HTR-8/SVneo (cell line): Measurements from ENCODE around the gene PC.

Source experiments
- DNase-seq: peaks from one replicate; pipeline ENCODE4 v3.0.0; 2011; ENCODE audit warnings: low spot score, mixed read lengths; ENCODE audit not compliant: insufficient read length
- FAIRE-seq: peaks from 2 replicates; lab custom pipeline; 2011; peaks lifted over from hg19 to GRCh38; lab: Jason Lieb, UNC

Gene PC

DNA sequence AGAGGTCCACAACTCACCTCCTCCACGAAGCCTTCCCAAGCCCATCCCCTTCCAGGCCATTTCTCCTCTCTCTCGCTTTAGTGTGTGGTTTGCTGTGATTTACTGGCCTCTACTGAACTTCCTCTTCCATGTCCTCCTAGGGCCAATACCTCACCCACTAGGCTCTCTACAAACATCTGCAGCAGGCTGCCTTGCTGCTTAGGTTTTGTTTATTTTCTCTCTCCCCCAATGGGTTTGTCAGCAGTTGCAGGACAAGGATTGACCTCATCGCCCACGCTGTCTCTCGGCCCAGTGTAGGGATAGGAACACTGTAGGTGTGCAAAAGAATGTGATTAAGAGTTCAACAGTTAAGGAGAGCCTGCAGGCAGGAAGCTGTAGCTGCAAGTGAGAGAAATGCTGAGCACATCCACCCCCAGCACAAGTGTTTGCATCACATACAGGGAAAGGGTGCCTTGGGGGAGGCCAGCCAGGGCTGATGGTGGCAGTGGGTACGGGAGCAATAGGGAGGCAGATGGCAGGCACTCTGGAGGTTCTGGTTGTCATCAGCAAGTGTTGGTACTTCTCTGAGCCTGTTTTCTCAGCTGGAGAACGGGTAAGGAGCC lies 1.4 kb downstream of the PC start:
- DNase-seq = no peak

DNA sequence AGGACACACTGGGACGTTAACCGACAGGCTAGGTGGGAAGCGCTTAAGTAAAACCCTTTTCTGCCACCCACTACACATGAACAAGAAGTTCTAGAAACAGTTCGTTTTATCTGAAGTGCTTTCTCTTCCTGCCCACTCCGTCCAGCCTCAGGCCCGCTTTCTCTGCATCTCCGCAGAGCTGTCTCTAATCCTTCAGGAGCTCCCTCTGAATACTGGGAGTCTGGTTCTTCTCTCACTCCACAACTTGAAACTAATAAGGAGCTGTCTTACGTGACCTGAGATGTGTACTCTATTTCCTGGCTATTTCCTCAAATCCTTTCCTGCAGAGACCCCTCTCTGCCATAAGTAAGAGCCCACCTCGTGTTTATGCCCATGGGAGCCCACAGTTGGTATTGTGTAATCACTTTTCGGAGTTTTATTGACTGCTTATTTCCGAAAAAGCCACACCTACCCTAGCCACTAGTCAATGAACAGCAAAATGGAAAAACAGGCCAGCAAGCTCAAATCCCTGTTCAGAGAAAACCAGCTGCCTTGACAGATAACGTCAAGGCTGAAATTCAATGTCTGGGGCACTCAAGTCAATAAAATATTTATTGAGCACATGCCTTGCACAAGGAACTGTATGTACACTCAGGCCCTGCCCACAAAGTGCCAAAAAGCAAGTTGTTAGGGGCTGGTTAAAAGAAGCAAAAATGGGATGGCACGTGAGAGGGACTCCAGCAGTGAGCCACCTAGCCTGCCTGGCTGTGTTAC lies 4.9 kb downstream of the PC start:
- DNase-seq = no peak
- FAIRE-seq = no peak

More for the DNA sequence above, 1.4 kb downstream of the PC start:
- FAIRE-seq = no peak

DNA sequence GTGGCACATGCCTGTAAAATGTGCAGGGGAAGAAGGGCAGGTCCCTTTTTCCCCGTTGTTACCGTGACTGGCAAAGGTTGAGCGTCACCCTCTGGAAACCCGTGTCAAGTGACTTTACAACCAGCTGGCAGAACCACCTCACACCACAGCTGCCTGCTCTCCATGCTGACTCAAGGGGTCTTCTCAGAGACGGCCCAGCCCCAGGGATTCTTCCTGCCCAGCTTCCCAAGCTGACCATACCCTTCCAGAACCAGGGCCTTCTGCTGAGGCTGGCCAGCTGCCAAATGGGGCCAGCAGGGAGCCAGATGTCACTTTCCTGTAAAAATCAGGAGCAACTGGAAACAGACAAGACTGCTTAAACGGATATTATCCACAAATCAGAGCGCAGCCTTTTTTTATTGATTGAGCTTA lies 6.3 kb downstream of the PC start:
- FAIRE-seq = no peak

DNA sequence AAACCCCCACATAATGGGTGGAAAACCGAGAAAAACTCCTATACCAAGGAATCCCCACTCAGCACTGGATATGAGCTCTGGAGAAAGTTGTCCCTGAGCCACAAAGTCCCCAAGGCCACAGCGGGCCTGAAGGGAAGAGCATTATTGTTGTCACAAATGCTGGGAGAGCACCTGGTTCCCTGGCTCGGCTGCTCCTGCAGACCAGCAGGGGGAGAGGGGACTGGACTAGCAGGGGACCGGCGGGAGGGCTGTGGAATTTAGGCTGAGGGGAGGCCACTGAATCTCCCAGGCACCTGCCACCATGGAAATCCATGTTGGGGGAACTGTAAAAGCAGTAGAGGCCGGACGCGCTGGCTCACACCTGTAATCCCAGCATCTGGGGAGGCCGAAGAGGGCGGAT lies 7.0 kb downstream of the PC start:
- FAIRE-seq (no peak), DNase-seq (no peak)

More for the DNA sequence above, 6.3 kb downstream of the PC start:
- DNase-seq = no peak

DNA sequence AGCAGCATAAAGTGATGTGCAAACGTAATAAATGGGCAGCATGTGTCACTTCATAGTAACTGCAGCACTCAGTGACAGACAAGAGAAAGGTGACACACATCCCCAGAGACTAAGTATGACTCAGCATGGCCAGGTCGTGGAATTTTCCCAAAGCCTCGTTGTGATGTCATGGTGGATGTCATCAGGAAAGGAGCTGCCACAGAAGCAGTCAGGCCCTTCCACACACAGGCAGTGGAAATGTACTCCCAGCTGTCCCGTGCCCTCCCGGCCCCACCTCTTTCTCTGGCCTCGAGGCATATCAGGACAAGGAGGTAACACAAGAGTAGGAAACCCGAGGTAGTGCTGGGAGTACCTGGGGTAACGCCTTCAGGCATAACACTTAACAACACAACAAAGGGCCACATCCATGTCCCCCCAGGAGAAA lies 8.1 kb downstream of the PC start:
- DNase-seq (peak; percentile 70), FAIRE-seq (no peak)

DNA sequence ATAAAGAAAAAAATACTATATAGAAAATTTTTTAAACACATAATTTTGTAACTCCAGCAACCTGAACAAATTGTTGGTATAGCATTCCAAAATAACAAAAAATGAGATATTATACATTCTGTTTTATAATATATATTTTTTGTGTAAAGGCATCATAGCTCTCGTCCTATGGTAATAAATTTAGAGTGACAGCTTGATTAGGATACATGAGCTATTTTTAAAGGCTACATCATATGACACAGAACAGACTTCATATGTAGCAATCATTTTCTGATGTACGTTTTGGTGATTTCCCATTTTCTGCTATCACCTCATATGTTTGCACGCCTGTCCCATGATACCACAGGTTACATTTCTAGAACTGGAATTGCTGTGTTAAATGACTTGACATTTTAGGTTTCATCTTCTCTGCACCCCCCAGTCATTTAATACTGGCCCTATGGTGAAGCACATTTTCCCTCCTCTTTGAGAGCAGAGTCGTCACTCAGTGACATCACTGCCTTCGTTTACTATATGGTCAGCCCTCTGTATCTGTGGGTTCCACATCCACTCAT lies 19.5 kb downstream of the PC start:
- no peak for DNase-seq
- no peak for FAIRE-seq

DNA sequence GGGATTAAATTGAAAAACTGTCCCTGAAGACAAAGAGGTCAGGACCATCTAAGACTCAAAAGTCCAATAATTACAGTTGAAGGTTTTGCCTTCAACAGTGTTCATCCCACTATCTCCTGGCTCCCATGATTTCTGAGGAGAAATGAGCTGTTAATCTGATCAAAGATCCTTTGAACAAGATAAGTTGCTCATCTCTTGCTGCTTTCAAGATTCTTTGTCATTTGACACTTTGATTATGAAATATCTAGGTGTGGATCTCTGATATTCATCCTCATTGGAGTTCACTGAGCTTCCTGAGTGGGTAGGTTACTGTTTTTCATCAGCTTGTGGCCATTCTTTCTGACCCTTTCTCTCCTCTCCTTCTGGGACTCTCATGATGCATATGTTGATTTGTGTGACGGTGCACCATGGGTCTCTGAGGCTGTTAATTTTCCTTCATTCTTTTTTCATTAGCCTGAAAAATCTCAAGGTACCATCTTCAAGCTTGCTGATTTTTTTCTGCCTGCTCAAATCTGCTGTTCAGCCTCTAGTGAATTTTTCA lies 20.9 kb downstream of the PC start:
- DNase-seq (no peak), FAIRE-seq (no peak)

DNA sequence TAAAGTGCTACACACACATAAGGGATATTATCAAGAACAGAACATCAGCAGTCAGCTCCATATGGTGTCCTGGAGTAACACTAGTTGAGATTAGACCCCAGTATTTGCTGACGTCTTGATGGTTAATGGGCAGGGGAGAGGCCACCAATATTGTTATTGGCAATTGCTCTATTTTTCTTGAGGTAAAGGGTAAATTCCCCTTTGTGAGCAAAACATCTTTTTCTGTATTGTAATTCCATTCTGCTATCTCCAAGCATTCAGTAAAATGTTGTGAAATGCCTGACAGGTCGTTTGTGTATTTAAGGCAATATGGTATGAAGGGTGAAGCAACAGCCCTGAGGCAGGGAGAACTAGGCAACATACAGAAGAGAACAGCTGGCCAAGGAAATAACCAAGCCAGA lies 21.9 kb downstream of the PC start:
- FAIRE-seq (no peak), DNase-seq (no peak)

DNA sequence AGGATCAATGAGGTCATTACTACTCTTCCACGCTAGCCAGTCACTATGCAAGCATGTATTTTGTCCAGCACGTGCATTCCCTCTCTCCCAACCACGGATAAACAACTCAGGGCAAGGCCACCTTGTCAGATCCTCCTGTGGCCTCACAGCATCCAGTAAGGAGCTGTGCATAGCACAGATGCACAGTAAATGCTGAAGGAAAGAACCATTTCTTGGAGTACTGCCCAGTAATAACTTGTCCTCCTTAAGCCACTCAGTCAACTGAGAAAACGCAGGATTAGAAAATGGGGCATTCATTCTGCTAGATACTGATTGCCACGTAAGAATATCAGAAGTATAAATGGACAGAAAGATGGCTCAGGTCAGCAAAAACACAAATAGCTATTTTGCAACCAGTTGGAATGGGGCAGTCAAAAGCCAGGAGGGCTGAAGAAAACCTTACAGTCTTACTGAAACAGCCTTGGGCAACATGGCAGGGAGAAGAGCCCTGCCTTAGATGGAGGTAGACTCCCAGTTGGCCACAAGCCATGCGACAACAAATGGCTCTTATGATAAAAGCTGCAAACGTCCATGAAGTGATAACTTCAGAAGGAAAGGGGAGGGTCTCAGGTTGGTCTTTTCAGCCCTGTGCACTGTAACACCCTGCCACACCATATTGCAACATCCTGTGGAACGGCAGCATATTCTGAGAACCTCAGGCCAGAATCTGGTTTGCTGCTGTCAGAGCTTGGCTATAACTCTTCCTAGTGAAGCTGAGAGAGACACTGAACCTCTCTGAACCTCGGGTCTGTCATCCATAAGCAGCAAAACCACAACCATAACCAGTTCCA lies 23.0 kb downstream of the PC start:
- FAIRE-seq (no peak), DNase-seq (no peak)

DNA sequence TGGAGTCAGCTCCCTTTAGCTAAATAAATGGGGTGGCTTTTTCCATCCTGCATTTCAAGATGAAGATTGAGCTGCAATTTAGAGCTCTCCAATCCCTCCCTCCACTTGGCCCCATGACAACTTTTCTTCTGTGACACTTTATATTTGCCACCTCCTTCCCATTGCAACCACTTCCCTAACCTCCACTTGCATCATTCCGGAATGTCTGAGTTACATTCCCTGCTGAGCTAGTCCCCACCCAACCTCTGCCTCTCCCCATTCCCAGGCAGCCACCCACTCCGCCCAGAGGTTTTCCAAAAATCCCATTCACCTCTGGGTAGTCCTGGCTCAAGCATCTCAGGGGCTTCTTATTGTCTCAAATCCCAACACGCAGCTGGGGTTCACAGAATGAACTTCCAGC lies 24.7 kb downstream of the PC start:
- DNase-seq (no peak), FAIRE-seq (no peak)

DNA sequence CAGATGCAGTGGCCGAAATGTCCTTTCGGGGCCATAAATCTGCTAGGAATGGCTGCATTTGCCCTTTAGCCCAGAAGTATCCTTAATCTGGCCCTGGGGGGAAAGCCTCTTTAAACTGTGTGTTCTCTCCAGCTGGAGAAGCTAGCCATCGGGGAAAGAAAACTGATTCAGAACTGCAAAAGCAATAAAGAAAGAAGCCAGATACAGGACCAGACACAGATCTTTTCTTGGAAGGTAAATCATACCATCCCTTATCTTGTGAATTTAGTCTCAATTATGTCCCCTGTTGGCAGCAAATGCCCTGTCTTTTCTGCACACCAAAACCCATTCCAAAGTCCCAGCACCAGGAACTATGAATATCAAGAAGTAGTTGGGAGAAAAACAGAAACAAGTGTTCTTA lies 25.6 kb downstream of the PC start:
- DNase-seq (no peak), FAIRE-seq (no peak)

DNA sequence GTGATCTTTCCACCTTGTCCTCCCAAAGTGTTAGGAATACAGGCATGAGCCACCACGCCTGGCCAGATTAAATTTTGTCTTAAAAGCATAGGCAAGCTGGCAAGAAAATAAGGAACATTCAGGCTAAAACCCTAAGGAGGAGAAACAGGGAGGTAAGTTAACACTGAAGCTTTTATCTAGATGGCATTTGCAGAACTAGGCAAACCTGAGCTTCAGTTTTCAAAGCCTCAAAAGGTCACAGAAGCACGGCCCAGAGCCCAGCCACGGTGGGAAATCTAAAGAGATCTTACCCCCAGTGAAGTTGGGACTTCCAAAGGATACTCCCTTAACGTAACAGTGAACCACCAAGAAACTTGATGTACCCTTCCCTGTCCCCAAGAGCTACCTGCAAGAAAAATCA lies 28.4 kb downstream of the PC start:
- FAIRE-seq = no peak
- DNase-seq = no peak

DNA sequence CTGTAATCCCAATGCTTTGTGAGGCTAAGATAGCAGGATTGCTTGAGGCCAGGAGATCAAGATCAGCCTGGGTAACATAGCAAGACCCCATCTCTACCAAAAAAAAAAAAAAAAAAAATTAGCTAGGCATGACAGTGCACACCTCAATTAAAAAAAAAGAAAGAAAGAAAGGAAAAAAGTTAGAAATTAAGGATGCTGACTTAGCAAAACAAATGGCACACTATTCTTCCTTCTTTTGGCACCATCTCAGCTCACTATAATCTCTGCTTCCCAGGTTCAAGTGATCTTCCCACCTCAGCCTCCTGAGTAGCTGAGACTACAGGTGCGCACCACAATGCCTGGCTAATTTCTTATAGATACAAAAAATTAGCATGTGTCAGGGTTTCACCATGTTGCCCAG lies 33.9 kb downstream of the PC start:
- DNase-seq (no peak), FAIRE-seq (no peak)

DNA sequence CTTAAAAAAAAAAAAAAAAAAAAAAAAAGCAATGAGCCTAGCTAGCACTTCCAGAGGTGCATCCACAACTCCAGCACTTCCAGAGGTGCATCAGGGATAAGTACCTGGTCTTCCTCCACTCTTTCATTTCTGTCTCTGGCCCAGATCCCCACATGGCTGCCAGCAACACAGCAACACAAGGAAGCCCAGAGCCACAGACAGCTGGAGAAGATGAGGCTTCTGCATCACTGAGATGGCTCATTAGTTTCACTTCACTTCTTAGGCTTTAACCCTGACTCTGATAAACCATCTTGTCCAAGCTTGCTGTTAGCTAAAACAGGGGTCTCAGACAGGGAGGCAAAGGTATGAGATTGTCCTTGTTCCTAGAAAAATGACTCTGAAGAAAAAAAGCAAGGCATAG lies 35.6 kb downstream of the PC start:
- DNase-seq (no peak), FAIRE-seq (no peak)

DNA sequence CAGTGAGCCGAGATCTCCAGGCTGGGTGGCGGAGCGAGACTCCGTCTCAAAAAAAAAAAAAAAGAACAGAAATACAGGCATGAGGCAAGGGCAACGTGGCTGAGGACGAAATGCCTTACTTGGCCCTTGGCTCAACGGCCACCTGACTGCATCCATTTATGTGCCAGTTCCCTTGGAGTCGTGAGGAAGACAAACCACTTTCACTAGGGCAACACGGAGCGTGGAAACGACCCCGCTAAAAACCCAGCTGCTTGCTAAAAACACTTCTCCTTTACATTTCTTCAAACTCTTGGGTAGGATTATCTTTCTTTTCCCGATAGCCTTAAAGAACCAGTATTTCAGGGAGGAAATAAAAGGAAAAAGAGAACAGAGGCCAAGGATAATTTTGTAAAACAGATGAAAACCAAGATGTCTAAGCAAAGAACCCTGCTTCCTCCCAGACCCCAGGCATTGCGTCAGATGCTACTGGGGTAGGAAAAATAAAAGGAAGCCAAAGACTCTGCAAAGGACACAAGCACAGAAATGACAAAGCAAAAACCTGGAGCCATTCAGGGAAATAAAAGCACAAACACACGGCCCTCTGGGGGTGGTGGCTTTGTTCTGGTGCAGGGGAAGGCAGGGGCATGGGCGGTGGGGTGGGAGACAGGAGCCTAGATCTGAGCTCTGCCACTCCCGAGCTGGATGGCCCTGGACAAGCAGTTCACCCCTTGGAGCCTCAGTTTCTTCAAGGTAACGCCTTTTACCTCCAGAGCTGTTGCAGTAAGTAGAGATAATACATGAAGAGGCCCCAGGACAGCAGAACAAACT lies 37.0 kb downstream of the PC start:
- DNase-seq (no peak), FAIRE-seq (no peak)

DNA sequence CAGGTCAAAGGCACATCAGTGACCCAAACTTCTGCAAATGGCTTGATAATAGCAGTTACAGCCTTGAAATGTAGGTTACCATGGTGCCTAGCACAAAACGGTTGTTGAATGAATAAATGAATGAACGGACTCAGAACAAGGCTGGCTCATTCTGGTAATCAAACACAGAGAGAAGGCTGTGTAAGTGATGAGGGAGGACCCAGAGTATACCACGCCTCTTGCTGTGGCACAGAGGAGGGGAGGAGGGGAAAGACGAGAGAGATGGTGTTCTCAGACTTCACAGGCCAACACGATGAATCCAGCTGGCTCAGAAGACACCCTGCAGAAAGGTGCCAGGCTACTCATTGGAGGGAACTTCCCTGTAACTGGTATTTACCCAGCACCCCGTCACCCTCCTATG lies 38.3 kb downstream of the PC start:
- DNase-seq (no peak), FAIRE-seq (no peak)

DNA sequence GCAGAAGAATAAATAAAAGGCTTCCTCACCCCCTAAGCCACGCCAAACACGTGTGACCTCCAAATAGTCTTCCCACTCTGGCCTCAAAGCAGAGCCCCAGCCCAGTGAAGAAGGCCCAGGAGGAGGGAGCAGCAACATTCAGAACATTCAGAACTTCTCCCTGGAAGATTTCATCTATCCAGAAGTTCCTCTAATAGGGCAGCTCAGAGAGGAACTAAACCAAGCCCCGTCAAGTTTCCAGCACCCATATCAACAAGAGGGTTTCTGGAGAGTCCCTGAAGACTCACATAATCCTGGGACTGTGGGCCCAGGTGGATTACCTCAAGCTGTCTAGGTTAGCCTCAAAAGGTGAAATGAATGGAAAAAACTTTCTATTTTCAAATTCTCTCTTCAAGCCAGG lies 39.4 kb downstream of the PC start:
- FAIRE-seq = no peak
- no peak for DNase-seq

DNA sequence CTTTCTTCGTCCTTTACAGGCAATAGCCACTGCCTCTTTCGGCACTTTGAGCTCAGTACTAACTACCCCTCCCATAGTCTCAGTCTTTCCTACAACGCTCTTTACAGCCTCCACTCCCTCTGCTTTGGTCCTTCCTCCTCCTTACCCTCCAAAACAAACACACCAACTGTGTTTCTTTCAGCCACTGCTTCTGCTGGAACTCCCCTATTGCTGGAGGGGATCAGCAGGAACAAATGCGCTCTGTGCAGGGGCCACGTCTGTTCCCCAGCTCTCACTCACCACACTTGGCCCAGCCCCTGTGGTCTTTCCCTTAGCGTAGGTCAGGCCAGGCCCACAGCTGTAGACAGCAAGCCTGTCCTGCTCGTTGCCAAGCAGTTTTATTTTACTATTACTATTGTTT lies 42.3 kb downstream of the PC start:
- FAIRE-seq = no peak
- no peak for DNase-seq

DNA sequence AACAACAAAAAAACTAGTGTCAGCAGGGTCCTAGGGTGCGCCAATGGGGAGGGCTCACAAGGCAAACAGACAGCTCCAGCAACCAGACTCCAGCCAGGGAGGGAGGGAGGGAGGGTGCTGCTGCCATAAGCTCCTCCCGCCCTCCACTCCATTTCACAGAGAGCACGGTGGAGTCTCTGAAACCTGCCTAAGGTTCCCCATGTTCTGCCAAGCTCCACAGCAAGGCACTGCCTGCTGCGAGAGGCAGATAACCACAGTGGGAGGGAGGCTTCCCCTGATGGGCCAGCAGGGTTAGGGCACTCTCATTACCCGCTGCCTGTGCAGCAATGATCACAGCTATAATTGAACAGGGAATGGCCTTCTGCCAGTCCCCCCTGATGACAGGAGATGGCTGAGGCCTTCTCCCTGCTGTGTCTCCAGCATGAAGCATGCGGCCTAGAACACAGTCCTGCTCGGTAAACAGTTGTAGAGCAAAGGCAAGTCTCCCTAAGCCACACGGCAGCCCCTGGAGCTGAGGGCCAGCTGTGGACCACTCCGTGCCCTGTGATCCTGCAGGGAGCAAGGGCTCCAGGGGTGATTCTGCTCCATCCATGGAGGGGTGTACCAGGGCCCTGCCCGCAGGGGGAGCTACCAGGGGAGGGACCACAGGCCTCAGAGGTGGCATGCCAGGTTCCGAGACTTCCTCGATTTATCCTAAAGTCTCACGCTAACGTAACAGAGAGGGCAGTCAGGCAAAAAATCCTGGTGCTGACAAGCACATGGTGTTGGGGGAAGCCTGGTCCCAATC lies 42.9 kb downstream of the PC start:
- FAIRE-seq = no peak
- no peak for DNase-seq
